Lower lobe of right lung (tissue), 2 donors: Measurements from ENCODE around the gene VEGFC. TPM values are rescaled to one million over a fixed set of nuclear protein-coding genes. Genes with fewer than 3 reads are reported as not detected.

Source experiments
- ATAC-seq, 2 donors: fragments of 200-7000 bp; cut with Tn5 transposase; one replicate each; pipeline ENCODE4 v1.9.1; 2020 to 2022; ENCODE audit warnings: mild to moderate bottlenecking in 2 of 2, moderate library complexity in 2 of 2
- DNase-seq: peaks from one replicate; pipeline ENCODE4 v3.0.0-alpha.2; 2020
- H3K27ac ChIP-seq: fragments of 200-600 bp; one replicate; pipeline ENCODE4 v1.8.0; 2022
- H3K27me3 ChIP-seq: fragments of 200-600 bp; one replicate; pipeline ENCODE4 v1.8.0; 2022; ENCODE audit warnings: low read depth
- H3K36me3 ChIP-seq: fragments of 200-600 bp; one replicate; pipeline ENCODE4 v1.8.0; 2022; ENCODE audit warnings: mild to moderate bottlenecking
- H3K4me1 ChIP-seq: fragments of 200-600 bp; one replicate; pipeline ENCODE4 v1.8.0; 2022
- H3K4me3 ChIP-seq: fragments of 200-600 bp; one replicate; pipeline ENCODE4 v1.8.0; 2022; ENCODE audit warnings: mild to moderate bottlenecking
- H3K9me3 ChIP-seq: fragments of 200-600 bp; one replicate; pipeline ENCODE4 v1.8.0; 2022
- intact Hi-C: fragments of 100-400 bp; cut with DNase I; formaldehyde crosslinking; loops from one replicate; pipeline ENCODE4 v1.11.0; 2022
- total RNA-seq: library from RNA; stranded (reverse); fragmentation: NEBNext Ultra II Directional; extraction: Animal tissue kit (Norgen Biotek cat#: 25700); gene quantifications from one replicate; pipeline ENCODE4 v1.2.1, GENCODE V29; 2021
- TF ChIP-seq, protein P1 (sequence below): fragments of 200-600 bp; IDR thresholded peaks from one replicate; pipeline ENCODE4 v1.8.0; 2022; ENCODE audit warnings: antibody characterized with exemption, mild to moderate bottlenecking
- donor health status: DM: no; HTN: yes; CAD: no; lungs with severe emphysema.

Gene VEGFC
- total RNA-seq, 1 donor from 2014 or later = 16.1 TPM

GRCh38 chr4:176635372-176636261, 157.1 kb downstream of the VEGFC start:
- H3K36me3 ChIP-seq = no peaks in the 10 kb centered on the region
- ATAC-seq = no peak
- H3K4me1 ChIP-seq = no peaks in the 10 kb centered on the region
- H3K27me3 ChIP-seq = no peaks in the 10 kb centered on the region
- no peak overlapping the region for H3K4me3 ChIP-seq
- H3K9me3 ChIP-seq = no peaks in the 10 kb centered on the region
- no peak overlapping the region for H3K27ac ChIP-seq
- DNase-seq = no peak
- TF ChIP-seq, protein P1, sequence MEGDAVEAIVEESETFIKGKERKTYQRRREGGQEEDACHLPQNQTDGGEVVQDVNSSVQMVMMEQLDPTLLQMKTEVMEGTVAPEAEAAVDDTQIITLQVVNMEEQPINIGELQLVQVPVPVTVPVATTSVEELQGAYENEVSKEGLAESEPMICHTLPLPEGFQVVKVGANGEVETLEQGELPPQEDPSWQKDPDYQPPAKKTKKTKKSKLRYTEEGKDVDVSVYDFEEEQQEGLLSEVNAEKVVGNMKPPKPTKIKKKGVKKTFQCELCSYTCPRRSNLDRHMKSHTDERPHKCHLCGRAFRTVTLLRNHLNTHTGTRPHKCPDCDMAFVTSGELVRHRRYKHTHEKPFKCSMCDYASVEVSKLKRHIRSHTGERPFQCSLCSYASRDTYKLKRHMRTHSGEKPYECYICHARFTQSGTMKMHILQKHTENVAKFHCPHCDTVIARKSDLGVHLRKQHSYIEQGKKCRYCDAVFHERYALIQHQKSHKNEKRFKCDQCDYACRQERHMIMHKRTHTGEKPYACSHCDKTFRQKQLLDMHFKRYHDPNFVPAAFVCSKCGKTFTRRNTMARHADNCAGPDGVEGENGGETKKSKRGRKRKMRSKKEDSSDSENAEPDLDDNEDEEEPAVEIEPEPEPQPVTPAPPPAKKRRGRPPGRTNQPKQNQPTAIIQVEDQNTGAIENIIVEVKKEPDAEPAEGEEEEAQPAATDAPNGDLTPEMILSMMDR = no peak
- intact Hi-C loops = no loop called here
